ENCODE measurements around the gene PARD3. TPM values are rescaled to one million over a fixed set of nuclear protein-coding genes. Genes with fewer than 3 reads are reported as not detected.
"Not testable (repeated sequence)": the region's sequence is repeated elsewhere in the genome, so short reads cannot be mapped to it uniquely, and the experiment has no call there.

Gene PARD3
- total and polyA plus RNA-seq, 2 experiments from 2014 or later: 6.3 to 21.2 TPM

- 72 to 75% methylated on average over 3 to 4 of the region's 4 CpGs for WGBS, 2 experiments (ENCODE audit: low coverage in 1 of 2, low lambda C conversion rate in 2 of 2, missing lambda C conversion rate in 2 of 2)
- H3K36me3 ChIP-seq (ENCODE audit: low read depth): no peaks in the 10 kb centered on the region
- no peak overlapping the region for H3K4me2 ChIP-seq (ENCODE audit: unreplicated experiment)
- in situ Hi-C loops (cut with MboI): no loop called here
- DNase-seq: no peak
- H2AFZ ChIP-seq: no peak overlapping the region
- H3K4me1 ChIP-seq (ENCODE audit: insufficient read depth): no peaks in the 10 kb centered on the region
- H3K79me2 ChIP-seq (ENCODE audit: insufficient read depth): no peaks in the 10 kb centered on the region
- no peaks in the 10 kb centered on the region for H3K9me2 ChIP-seq (ENCODE audit: insufficient read depth)
- no peaks in the 10 kb centered on the region for H3K9me3 ChIP-seq (ENCODE audit: low read depth)
- H3K9ac ChIP-seq: no peak overlapping the region
- TF ChIP-seq EZH2 (IDR thresholded peaks at IDR 0.05; ENCODE audit: insufficient read depth, poor library complexity, severe bottlenecking) (no peak), EZH2phosphoT487 (IDR thresholded peaks at IDR 0.05; ENCODE audit: insufficient read depth, low read depth) (no peak)
- H3K4me3 ChIP-seq: no peak overlapping the region
- no peaks in the 10 kb centered on the region for H3F3A ChIP-seq (ENCODE audit: insufficient read depth)
- H4K20me1 ChIP-seq (ENCODE audit: insufficient read depth): no peaks in the 10 kb centered on the region
- peaks cover 5% of the 10 kb centered on the region; the same call in 1 of the 2 replicates for H3K27me3 ChIP-seq (replicated peaks; ENCODE audit: insufficient read depth)
- H3K27ac ChIP-seq: no peak overlapping the region
These were observed 38.3 kb upstream of the PARD3 start for GRCh38 chr10:34853357-34853756.

GRCh38 chr10:34850558-34850957 is 35.5 kb upstream of the PARD3 start:
- H3K9me3 ChIP-seq (ENCODE audit: low read depth): no peaks in the 10 kb centered on the region
- no peaks in the 10 kb centered on the region for H3K9me2 ChIP-seq (ENCODE audit: insufficient read depth)
- H3K4me3 ChIP-seq: no peak overlapping the region
- H2AFZ ChIP-seq: no peak overlapping the region
- TF ChIP-seq EZH2 (IDR thresholded peaks at IDR 0.05; ENCODE audit: insufficient read depth, poor library complexity, severe bottlenecking) (no peak), EZH2phosphoT487 (IDR thresholded peaks at IDR 0.05; ENCODE audit: insufficient read depth, low read depth) (no peak)
- H3K4me2 ChIP-seq (ENCODE audit: unreplicated experiment): no peak overlapping the region
- no peaks in the 10 kb centered on the region for H3K36me3 ChIP-seq (ENCODE audit: low read depth)
- no peaks in the 10 kb centered on the region for H3K27me3 ChIP-seq (replicated peaks; ENCODE audit: insufficient read depth)
- H3K79me2 ChIP-seq (ENCODE audit: insufficient read depth): no peaks in the 10 kb centered on the region
- no peaks in the 10 kb centered on the region for H3K4me1 ChIP-seq (ENCODE audit: insufficient read depth)
- H4K20me1 ChIP-seq (ENCODE audit: insufficient read depth): no peaks in the 10 kb centered on the region
- no peak overlapping the region for H3K27ac ChIP-seq
- in situ Hi-C loops (cut with MboI): no loop called here
- 78 to 79% methylated on average over 3 of the region's 3 CpGs for WGBS, 2 experiments (ENCODE audit: low coverage in 1 of 2, low lambda C conversion rate in 2 of 2, missing lambda C conversion rate in 2 of 2)
- no peak for DNase-seq
- no peak overlapping the region for H3K9ac ChIP-seq
- H3F3A ChIP-seq (ENCODE audit: insufficient read depth): no peaks in the 10 kb centered on the region

- TF ChIP-seq EZH2phosphoT487 (IDR thresholded peaks at IDR 0.05; ENCODE audit: insufficient read depth, low read depth) (no peak), EZH2 (IDR thresholded peaks at IDR 0.05; ENCODE audit: insufficient read depth, poor library complexity, severe bottlenecking) (no peak)
- Histone ChIP-seq H3K4me2 (ENCODE audit: unreplicated experiment) (no peak overlapping the region), H3K9me3 (ENCODE audit: low read depth) (no peaks in the 10 kb centered on the region), H3K79me2 (ENCODE audit: insufficient read depth) (no peaks in the 10 kb centered on the region), H2AFZ (no peak overlapping the region), H3K27ac (no peak overlapping the region), H4K20me1 (ENCODE audit: insufficient read depth) (no peaks in the 10 kb centered on the region), H3F3A (ENCODE audit: insufficient read depth) (no peaks in the 10 kb centered on the region), H3K4me1 (ENCODE audit: insufficient read depth) (no peaks in the 10 kb centered on the region), H3K27me3 (replicated peaks; ENCODE audit: insufficient read depth) (no peaks in the 10 kb centered on the region), H3K36me3 (ENCODE audit: low read depth) (no peaks in the 10 kb centered on the region), H3K9me2 (ENCODE audit: insufficient read depth) (no peaks in the 10 kb centered on the region), H3K9ac (no peak overlapping the region), H3K4me3 (no peak overlapping the region)
- WGBS, 2 experiments (ENCODE audit: low coverage in 1 of 2, low lambda C conversion rate in 2 of 2, missing lambda C conversion rate in 2 of 2): 96 to 100% methylated on average over 1 of the region's 1 CpG
- no peak for DNase-seq
- in situ Hi-C loops (cut with MboI): no loop called here
These were observed 34.9 kb upstream of the PARD3 start for GRCh38 chr10:34850036-34850435.

GRCh38 chr10:34845070-34845469 is 30.0 kb upstream of the PARD3 start:
- H3K4me1 ChIP-seq (ENCODE audit: insufficient read depth): no peaks in the 10 kb centered on the region
- H3K4me3 ChIP-seq: no peak overlapping the region
- no peaks in the 10 kb centered on the region for H3K27me3 ChIP-seq (replicated peaks; ENCODE audit: insufficient read depth)
- in situ Hi-C loops (cut with MboI): no loop called here
- no peaks in the 10 kb centered on the region for H4K20me1 ChIP-seq (ENCODE audit: insufficient read depth)
- no peaks in the 10 kb centered on the region for H3K79me2 ChIP-seq (ENCODE audit: insufficient read depth)
- H3K9me3 ChIP-seq (ENCODE audit: low read depth): no peaks in the 10 kb centered on the region
- H3K36me3 ChIP-seq (ENCODE audit: low read depth): no peaks in the 10 kb centered on the region
- TF ChIP-seq EZH2 (IDR thresholded peaks at IDR 0.05; ENCODE audit: insufficient read depth, poor library complexity, severe bottlenecking) (no peak), EZH2phosphoT487 (IDR thresholded peaks at IDR 0.05; ENCODE audit: insufficient read depth, low read depth) (no peak)
- no peaks in the 10 kb centered on the region for H3F3A ChIP-seq (ENCODE audit: insufficient read depth)
- WGBS, 2 experiments (ENCODE audit: low coverage in 1 of 2, low lambda C conversion rate in 2 of 2, missing lambda C conversion rate in 2 of 2): 64 to 74% methylated on average over 2 of the region's 2 CpGs
- no peaks in the 10 kb centered on the region for H3K9me2 ChIP-seq (ENCODE audit: insufficient read depth)
- H3K27ac ChIP-seq: no peak overlapping the region
- no peak overlapping the region for H3K9ac ChIP-seq
- DNase-seq: no peak
- H2AFZ ChIP-seq: no peak overlapping the region
- no peak overlapping the region for H3K4me2 ChIP-seq (ENCODE audit: unreplicated experiment)

GRCh38 chr10:34844448-34844847 is 29.4 kb upstream of the PARD3 start:
- no peaks in the 10 kb centered on the region for H3K9me3 ChIP-seq (ENCODE audit: low read depth)
- H3K27me3 ChIP-seq (replicated peaks; ENCODE audit: insufficient read depth): no peaks in the 10 kb centered on the region
- H3F3A ChIP-seq (ENCODE audit: insufficient read depth): no peaks in the 10 kb centered on the region
- H3K4me3 ChIP-seq: no peak overlapping the region
- no peak overlapping the region for H3K4me2 ChIP-seq (ENCODE audit: unreplicated experiment)
- WGBS, 2 experiments (ENCODE audit: low coverage in 1 of 2, low lambda C conversion rate in 2 of 2, missing lambda C conversion rate in 2 of 2): 74% methylated on average over 4 of the region's 4 CpGs
- H3K36me3 ChIP-seq (ENCODE audit: low read depth): no peaks in the 10 kb centered on the region
- in situ Hi-C loops (cut with MboI): no loop called here
- H2AFZ ChIP-seq: no peak overlapping the region
- H3K27ac ChIP-seq: no peak overlapping the region
- H3K9me2 ChIP-seq (ENCODE audit: insufficient read depth): no peaks in the 10 kb centered on the region
- TF ChIP-seq EZH2phosphoT487 (IDR thresholded peaks at IDR 0.05; ENCODE audit: insufficient read depth, low read depth): no peak
- TF ChIP-seq EZH2 (IDR thresholded peaks at IDR 0.05; ENCODE audit: insufficient read depth, poor library complexity, severe bottlenecking): no peak
- no peak overlapping the region for H3K9ac ChIP-seq
- no peaks in the 10 kb centered on the region for H3K79me2 ChIP-seq (ENCODE audit: insufficient read depth)
- no peak for DNase-seq
- no peaks in the 10 kb centered on the region for H3K4me1 ChIP-seq (ENCODE audit: insufficient read depth)
- no peaks in the 10 kb centered on the region for H4K20me1 ChIP-seq (ENCODE audit: insufficient read depth)

- H3K4me3 ChIP-seq; H3K79me2 ChIP-seq (ENCODE audit: insufficient read depth); H3F3A ChIP-seq (ENCODE audit: insufficient read depth); H3K4me1 ChIP-seq (ENCODE audit: insufficient read depth); H2AFZ ChIP-seq; DNase-seq; H3K9ac ChIP-seq; in situ Hi-C loops (cut with MboI); H3K27ac ChIP-seq; H4K20me1 ChIP-seq (ENCODE audit: insufficient read depth); H3K9me2 ChIP-seq (ENCODE audit: insufficient read depth); H3K4me2 ChIP-seq (ENCODE audit: unreplicated experiment); H3K9me3 ChIP-seq (ENCODE audit: low read depth); H3K36me3 ChIP-seq (ENCODE audit: low read depth); H3K27me3 ChIP-seq (replicated peaks; ENCODE audit: insufficient read depth): not testable (repeated sequence)
- 70 to 84% methylated on average over 5 of the region's 5 CpGs for WGBS, 2 experiments (ENCODE audit: low coverage in 1 of 2, low lambda C conversion rate in 2 of 2, missing lambda C conversion rate in 2 of 2)
These were observed 28.4 kb upstream of the PARD3 start for GRCh38 chr10:34843470-34843869.
